Measurements from ENCODE around the gene OMD.
A peak's percentile ranks its signal among the peaks of the same experiment; 100 is the strongest.

OMD gene, protein sequence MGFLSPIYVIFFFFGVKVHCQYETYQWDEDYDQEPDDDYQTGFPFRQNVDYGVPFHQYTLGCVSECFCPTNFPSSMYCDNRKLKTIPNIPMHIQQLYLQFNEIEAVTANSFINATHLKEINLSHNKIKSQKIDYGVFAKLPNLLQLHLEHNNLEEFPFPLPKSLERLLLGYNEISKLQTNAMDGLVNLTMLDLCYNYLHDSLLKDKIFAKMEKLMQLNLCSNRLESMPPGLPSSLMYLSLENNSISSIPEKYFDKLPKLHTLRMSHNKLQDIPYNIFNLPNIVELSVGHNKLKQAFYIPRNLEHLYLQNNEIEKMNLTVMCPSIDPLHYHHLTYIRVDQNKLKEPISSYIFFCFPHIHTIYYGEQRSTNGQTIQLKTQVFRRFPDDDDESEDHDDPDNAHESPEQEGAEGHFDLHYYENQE

GRCh38 chr9:92424340-92424739, at the start of gene OMD:
TSS of gene OMD (minus strand) at chr9:92424471. CDS start at chr9:92417558, 6,913 bp downstream.
- no peak for DNase-seq

DNA sequence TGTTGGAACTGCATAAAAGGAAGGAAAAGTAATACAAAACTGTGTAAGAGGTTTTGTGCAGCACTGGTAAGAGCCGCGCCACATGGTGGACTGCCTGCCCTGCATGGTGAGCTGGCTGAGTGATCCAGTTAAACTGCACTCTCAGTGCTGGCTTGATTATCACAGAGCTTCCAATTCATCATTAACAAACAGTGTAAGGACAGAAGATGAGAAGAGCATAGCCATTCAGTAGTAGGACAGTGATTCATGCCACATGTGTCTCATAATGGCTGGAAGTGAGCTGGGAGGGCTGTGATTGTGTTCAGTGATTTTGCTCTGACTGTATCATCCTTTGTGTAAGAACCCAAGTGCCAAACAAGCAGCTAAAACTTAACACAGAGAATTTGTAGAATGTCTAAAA, 43.9 kb upstream of the OMD start:
- no peak for DNase-seq

DNA sequence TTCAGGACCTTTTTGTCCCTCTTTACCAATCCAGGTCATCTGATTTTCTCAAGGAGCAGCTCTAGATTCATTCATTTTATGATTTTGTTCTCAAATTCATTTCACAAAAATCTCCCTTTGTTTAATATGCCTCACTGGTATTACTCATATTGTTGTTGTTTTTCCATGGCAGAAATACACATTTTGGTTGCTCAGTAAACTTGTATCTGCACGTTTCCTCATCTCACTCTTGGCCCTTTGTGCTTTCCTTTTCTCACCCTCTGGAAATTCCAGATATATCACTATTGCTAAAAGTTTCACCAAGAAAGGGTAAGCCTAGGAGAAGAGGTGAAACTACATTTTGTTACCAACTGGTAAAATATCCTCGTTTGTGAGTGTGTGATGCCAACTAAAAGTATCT, 43.2 kb upstream of the OMD start:
- DNase-seq, result no peak

- no peak for DNase-seq
Observed at GRCh38 chr9:92467041-92467440, 42.8 kb upstream of the OMD start.

DNA sequence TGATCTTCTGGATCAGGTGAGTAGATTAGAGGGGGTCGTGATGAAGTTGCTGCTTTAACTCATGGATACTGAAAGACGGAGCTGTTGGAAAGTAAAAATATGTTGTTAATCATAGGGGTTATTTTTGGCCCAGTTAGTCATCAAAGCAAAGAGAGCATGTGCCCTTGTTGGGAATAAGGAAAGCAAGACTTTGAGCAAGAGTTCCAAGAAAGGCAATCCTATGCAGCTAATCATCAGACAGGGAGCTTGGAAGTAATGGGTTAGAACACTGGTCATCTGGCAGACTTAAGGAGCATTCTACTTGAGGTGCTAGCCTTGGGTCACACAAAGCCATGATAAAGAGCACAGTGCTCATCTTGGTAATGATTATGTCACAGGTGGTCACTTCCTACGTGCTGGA, 39.7 kb upstream of the OMD start:
- DNase-seq, result no peak

- DNase-seq, result no peak
Observed at GRCh38 chr9:92463387-92463786, 39.1 kb upstream of the OMD start.

DNA sequence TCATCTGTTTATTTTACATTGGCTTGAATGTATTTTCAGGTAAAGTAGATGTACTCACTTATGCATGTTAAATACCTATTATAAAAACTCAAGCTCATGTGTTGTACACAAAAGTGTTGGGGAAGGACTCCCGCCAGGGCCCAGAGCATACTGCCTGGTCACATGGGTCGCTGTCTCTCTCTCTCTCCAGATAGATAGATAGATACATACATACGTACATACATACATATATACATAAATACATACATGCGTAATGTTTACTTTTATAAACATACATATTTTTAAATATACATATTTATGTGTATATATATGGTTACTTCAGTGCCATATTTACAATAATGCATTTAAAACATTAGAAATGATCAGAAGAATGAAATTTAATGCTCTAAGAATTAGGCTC, 33.3 kb upstream of the OMD start:
- DNase-seq, result no peak

DNA sequence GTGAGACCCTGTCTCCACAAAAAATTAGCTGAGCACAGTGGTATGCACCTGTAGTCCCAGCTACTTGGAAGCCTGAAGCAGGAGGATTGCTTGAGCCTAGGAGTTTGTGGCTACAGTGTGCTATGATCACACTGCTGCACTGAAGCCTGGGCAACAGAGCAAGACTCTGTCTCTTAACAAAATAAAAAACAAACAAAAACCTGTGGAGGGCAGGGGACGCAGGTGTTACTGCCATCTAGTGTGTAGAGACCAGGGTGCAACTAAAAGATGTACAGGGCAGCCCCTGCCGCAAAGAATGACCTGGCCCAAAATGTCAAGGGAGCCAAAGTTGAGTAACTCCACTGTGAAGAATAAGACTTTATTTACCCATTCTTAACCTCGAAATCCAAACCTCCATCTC, 30.9 kb upstream of the OMD start:
- no peak for DNase-seq

GRCh38 chr9:92446536-92446935, 22.3 kb upstream of the OMD start:
- no peak for DNase-seq

DNA sequence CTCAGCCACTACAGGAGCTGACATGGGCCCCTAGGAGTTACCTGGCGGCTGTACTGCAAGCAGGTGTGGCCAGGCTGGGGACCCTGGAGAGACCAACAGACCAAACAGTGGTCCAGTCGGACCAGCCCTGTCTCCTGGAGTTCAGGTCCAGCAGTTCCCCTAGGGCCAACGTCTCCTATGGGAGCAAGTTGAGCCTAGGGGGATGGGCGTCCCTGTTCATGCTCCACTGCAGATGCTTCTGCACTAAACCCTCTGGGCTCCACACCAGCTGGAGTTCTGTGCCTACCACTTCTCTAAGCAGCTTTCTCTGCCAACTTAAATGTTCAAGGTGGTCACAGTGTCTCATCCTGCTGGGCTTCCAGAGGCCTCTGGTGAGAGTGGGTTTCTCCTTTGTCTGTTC, 20.6 kb upstream of the OMD start:
- DNase-seq, result no peak

DNA sequence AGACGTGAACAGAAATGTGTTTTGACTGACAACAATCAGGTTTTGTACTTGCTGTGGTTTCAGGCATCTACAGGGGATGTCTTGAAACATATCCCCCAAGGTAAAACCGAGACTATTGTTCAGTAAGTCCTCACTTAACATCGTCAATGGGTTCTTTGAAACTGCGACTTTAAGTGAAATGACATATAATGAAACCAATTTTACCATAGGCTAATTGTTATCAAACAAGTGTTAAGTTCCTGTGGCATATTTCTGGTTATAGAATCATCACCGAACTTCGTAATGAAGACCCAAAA, 16.4 kb upstream of the OMD start:
- DNase-seq, result no peak

- DNase-seq, result no peak
Observed at GRCh38 chr9:92439921-92440750, 15.9 kb upstream of the OMD start.

DNA sequence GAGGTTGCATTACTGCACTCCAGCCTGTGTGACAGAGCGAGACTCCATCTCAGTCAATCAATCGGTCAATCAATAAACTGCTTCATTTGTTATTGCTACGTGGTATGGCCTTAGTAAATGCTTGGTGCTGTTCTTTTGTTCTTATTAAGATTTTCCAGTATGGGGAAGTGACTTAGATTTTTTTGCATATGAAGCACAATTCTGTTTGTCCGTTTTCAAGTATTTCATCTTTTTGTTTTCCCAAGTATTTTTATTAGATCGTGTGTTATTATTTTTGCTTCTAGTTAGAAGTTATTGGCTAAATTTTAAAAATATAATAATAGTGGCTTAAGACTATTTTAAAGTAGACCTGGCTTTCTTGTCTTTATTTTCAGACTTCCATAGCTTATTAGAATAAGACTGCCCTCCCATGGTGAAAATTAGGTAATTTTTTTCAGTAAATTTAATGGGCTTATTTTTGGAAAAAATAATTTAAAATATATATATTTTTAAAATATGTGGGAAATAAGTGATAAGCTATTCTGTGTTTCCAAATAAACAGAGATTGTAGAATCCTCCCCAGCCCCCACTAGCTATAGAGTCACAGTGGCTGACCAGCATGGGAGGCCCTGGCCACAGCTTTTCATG, 14.7 kb upstream of the OMD start:
- peak in 1 of 2 donors; percentile 21 for DNase-seq

GRCh38 chr9:92435263-92435662, 11.0 kb upstream of the OMD start:
- DNase-seq, result no peak

DNA sequence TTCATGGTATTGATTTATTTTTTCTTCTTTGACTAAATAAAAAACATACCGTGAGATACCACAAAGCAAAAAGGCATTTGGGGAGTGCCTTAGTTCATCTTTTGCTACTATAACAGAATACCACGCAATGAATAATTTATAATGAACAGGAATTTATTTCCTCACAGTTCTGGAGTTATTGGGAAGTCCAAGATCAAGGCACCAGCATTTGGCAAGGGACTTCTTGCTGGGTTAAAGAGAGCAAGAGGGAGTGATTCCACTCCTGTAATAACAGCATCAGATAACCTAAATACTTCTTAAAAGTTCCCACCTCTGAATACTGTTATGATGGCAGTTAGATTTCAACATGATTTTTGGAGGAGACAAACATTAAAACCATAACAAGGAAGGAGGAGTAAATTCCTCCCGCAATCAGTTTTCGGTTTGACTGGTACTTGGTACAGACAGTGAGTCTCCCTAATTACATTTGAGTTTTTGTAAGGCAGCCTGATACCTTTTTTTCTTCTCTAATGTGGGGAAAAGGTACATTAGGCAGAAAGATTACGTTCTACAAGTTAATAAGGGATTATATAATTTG, 8.8 kb upstream of the OMD start:
- DNase-seq, result no peak

DNA sequence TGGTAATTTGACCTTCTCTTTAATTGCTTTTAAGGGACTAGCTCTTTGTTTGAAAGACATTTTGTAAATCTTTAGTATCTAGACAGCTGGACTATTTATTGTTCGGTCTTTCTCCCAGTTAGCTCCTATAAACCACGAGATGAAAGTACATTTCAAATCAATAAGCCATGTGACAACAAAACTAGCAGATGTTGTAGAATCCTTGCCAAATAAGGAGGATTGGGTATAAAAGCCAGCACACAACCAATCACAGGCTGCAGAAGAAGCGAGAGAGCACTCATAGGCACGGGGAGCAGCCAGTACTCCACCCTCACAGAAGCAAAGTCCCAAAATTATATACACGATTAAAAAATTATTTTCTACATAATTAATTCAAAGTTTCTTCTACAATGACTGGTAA, 8.1 kb upstream of the OMD start:
- no peak for DNase-seq

GRCh38 chr9:92429836-92430235, 5.6 kb upstream of the OMD start:
- DNase-seq, result no peak

GRCh38 chr9:92426501-92427145, 2.4 kb upstream of the OMD start:
- no peak for DNase-seq

GRCh38 chr9:92425474-92425873, 1.2 kb upstream of the OMD start:
- no peak for DNase-seq

DNA sequence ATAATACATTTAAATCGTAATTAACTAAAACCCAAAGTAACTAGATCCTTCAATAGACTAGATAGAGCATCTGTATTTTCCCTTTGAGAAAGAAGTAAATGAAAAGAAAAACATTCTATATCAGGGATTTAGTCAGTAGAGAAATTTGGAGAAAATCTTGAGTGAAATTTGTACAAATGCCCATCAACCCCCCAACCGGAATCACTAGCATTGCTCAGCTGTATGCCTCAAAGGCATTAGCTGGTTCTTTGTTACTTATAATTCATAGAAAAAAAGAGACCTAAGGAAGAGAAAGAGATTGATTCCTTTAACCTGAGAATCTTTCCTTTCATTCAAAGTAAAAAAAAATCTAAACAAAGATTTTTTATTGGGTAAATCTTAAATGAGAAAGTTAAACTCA, 659 bp downstream of the OMD start:
- no peak for DNase-seq

DNA sequence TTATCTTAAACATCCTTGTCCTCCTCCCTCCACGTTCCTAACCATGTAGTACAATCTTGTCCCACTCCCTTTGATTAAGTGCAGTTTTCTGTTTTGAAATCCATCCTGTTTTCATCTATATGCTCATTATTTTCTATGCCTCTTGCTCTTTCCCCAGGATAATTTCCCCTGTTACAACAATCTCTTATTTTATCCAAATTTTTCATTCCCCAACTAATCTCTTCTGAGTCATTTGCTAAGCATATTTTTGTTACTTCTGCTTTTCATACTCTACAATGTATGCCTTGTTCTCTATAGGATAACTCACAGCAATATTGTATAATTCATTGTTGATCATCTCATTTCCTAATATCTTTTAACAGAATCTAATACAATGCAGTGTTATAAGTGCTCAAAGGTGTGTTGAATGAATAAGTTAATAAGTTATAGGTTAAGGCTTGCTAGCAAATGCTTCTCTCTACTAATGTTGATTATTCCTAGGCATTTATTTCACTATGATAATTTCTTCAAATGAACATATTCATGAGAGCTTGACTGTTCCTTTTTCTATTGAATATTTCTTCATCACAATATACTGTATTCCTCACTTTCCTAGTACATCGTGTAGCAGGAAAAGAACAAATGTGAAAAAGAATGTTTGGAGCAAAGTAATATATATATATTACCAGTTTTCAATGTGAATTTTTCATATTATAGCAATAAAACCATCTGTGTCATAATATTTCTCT, 1.5 kb downstream of the OMD start:
- no peak for DNase-seq

- peak in 1 of 2 donors; percentile 13 for DNase-seq
Observed at GRCh38 chr9:92414566-92414965, 9.7 kb downstream of the OMD start.

Data from bone marrow (tissue), 2 donors.